NCI-H748 (cell line): ENCODE data around the gene KRT76.
"Not testable (repeated sequence)": the region's sequence is repeated elsewhere in the genome, so short reads cannot be mapped to it uniquely, and the experiment has no call there.

Experiments
- DNase-seq: peaks from one replicate; lab custom pipeline; 2025; ENCODE audit not compliant: unreplicated experiment; lab: John Stamatoyannopoulos, UW

KRT76 gene

GRCh38 chr12:52763036-52763659 lies 14.0 kb downstream of the KRT76 start:
- DNase-seq, result no peak

GRCh38 chr12:52761802-52762201 lies 15.3 kb downstream of the KRT76 start:
- no peak for DNase-seq

- not testable (repeated sequence) for DNase-seq
Measured at GRCh38 chr12:52761218-52761617, 15.9 kb downstream of the KRT76 start.

- no peak for DNase-seq
Measured at GRCh38 chr12:52760623-52761022, 16.5 kb downstream of the KRT76 start.

GRCh38 chr12:52759695-52760094 lies 17.4 kb downstream of the KRT76 start:
- DNase-seq, result no peak

- no peak for DNase-seq
Measured at GRCh38 chr12:52759218-52759617, 17.9 kb downstream of the KRT76 start.

- DNase-seq, result no peak
Measured at GRCh38 chr12:52757449-52758176, 19.5 kb downstream of the KRT76 start.

- DNase-seq, result no peak
Measured at GRCh38 chr12:52756281-52756960, 20.7 kb downstream of the KRT76 start.

GRCh38 chr12:52755533-52755932 lies 21.6 kb downstream of the KRT76 start:
- DNase-seq, result no peak

- no peak for DNase-seq
Measured at GRCh38 chr12:52754135-52754534, 23.0 kb downstream of the KRT76 start.

- no peak for DNase-seq
Measured at GRCh38 chr12:52753283-52753682, 23.9 kb downstream of the KRT76 start.

GRCh38 chr12:52752516-52752915 lies 24.6 kb downstream of the KRT76 start:
- no peak for DNase-seq

- no peak for DNase-seq
Measured at GRCh38 chr12:52751795-52752194, 25.4 kb downstream of the KRT76 start.

- DNase-seq, result not testable (repeated sequence)
Measured at GRCh38 chr12:52750532-52750931, 26.6 kb downstream of the KRT76 start.

GRCh38 chr12:52749827-52750226 lies 27.3 kb downstream of the KRT76 start:
- DNase-seq, result no peak

- DNase-seq, result no peak
Measured at GRCh38 chr12:52748578-52748977, 28.6 kb downstream of the KRT76 start.

GRCh38 chr12:52745554-52745953 lies 31.6 kb downstream of the KRT76 start:
- DNase-seq, result no peak

GRCh38 chr12:52744493-52745156 lies 32.5 kb downstream of the KRT76 start:
- no peak for DNase-seq

GRCh38 chr12:52742822-52743457 lies 34.2 kb downstream of the KRT76 start:
- DNase-seq, result no peak

GRCh38 chr12:52742196-52742580 lies 35.0 kb downstream of the KRT76 start:
- DNase-seq, result no peak
